RWPE1 (cell line): ENCODE data around the gene ALDH4A1.

ENCODE experiments used
- CTCF ChIA-PET: fragments of 350-600 bp; sonication (Branson Sonifier 250); formaldehyde crosslinking; extraction: SDS; loops from one replicate; lab custom pipeline; 2021; lab: Yijun Ruan, JAX
- POLR2A ChIA-PET: fragments of 400-600 bp; formaldehyde crosslinking; extraction: SDS; loops from one replicate; lab custom pipeline; 2020; ENCODE audit warnings: antibody characterized with exemption; ENCODE audit not compliant: low non-redundant PET; lab: Yijun Ruan, JAX
- DNase-seq: peaks from one replicate; pipeline ENCODE4 v3.0.0; 2012; ENCODE audit warnings: low spot score
- H3K27ac ChIP-seq: fragments of 450-650 bp; 2 replicates; pipeline ENCODE4 v1.5.1; 2017
- CTCF ChIP-seq: fragments of 450-650 bp; conservative IDR thresholded peaks from 2 replicates; pipeline ENCODE4 v1.5.1; 2017; ENCODE audit warnings: low read depth, mild to moderate bottlenecking

Gene ALDH4A1

GRCh38 chr1:18866846-18867245, 35.5 kb downstream of the ALDH4A1 start:
- no peak for TF ChIP-seq CTCF
- CTCF ChIA-PET: no interaction called here
- POLR2A ChIA-PET: no interaction called here
- no peak overlapping the region for H3K27ac ChIP-seq
- no peak for DNase-seq

- CTCF ChIA-PET: no interaction called here
- TF ChIP-seq CTCF: no peak
- no peak for DNase-seq
- H3K27ac ChIP-seq: no peak overlapping the region
- POLR2A ChIA-PET: no interaction called here
Measured at GRCh38 chr1:18866314-18866713, 36.0 kb downstream of the ALDH4A1 start.

- TF ChIP-seq CTCF: no peak
- CTCF ChIA-PET: no interaction called here
Measured at GRCh38 chr1:18865176-18865575, 37.2 kb downstream of the ALDH4A1 start.

GRCh38 chr1:18861590-18861989, 40.8 kb downstream of the ALDH4A1 start:
- no peak for DNase-seq

More at GRCh38 chr1:18865176-18865575, 37.2 kb downstream of the ALDH4A1 start:
- POLR2A ChIA-PET: no interaction called here
- no peak for DNase-seq
- no peak overlapping the region for H3K27ac ChIP-seq

GRCh38 chr1:18861082-18861481, 41.3 kb downstream of the ALDH4A1 start:
- ChIA-PET POLR2A (interaction anchor here (0.5 kb wide), 1 partner anchor 656 kb away, joined by 3 read pairs; no protein-coding TSS in a partner anchor), CTCF (no interaction called here)
- TF ChIP-seq CTCF: no peak
- H3K27ac ChIP-seq: no peak overlapping the region
- DNase-seq: no peak

More at GRCh38 chr1:18861590-18861989, 40.8 kb downstream of the ALDH4A1 start:
- TF ChIP-seq CTCF: no peak
- ChIA-PET CTCF (interaction anchor here (0.7 kb wide), 1 partner anchor 36 kb away, joined by 4 read pairs; no protein-coding TSS in a partner anchor), POLR2A (interaction anchor here (0.5 kb wide), 1 partner anchor 656 kb away, joined by 3 read pairs; no protein-coding TSS in a partner anchor)
- no peak overlapping the region for H3K27ac ChIP-seq

GRCh38 chr1:18859560-18859959, 42.8 kb downstream of the ALDH4A1 start, which contains the start of gene TAS1R2:
Gene TAS1R2 (minus strand): TSS chr1:18859660. CDS start chr1:18859660, 0 bp downstream.
- no peak for TF ChIP-seq CTCF
- ChIA-PET POLR2A (no interaction called here), CTCF (interaction anchor here (0.6 kb wide), 1 partner anchor 9 kb away, joined by 4 read pairs; no protein-coding TSS in a partner anchor)
- DNase-seq: no peak
- H3K27ac ChIP-seq: no peak within 1 kb of the TSS
